GM12878 (cell line): ENCODE results near the gene TEX12. TPM values are rescaled to one million over a fixed set of nuclear protein-coding genes. Genes with fewer than 3 reads are reported as not detected.

Experiments
- ATAC-seq: fragments of 200-7000 bp; cut with Tn5 transposase; 3 replicates; pipeline ENCODE4 v1.9.1; 2020; ENCODE audit warnings: mild to moderate bottlenecking, moderate library complexity
- BruUV-seq: library from RNA; stranded (reverse); fragments of 400-500 nt; replicated peaks from 2 replicates; lab custom pipeline; 2021; lab: Mats Ljungman, UMichigan
- CTCF ChIA-PET: fragments of 300-600 bp; sonication (Branson Sonifier 250); formaldehyde crosslinking; extraction: SDS; loops from one replicate; lab custom pipeline; 2021; ENCODE audit warnings: inconsistent platforms; lab: Yijun Ruan, JAX
- POLR2A ChIA-PET: fragments of 350-600 bp; formaldehyde crosslinking; extraction: SDS; loops from one replicate; lab custom pipeline; 2021; ENCODE audit warnings: inconsistent platforms; lab: Charles Lee
- RAD21 ChIA-PET: fragments of 300-600 bp; sonication (Branson Sonifier 250); formaldehyde crosslinking; loops from one replicate; lab custom pipeline; 2023; ENCODE audit warnings: antibody characterized with exemption; ENCODE audit not compliant: unreplicated experiment; lab: Charles Lee
- SMC1A ChIA-PET: fragments of 300-600 bp; sonication (Branson Sonifier 250); formaldehyde crosslinking; loops from one replicate; lab custom pipeline; 2023; ENCODE audit not compliant: unreplicated experiment, uncharacterized antibody; lab: Charles Lee
- DNase-seq: peaks from one replicate; pipeline ENCODE4 v3.0.0-alpha.2; 2011; ENCODE audit warnings: low read depth, low spot score
- FAIRE-seq: peaks from 3 replicates; lab custom pipeline; 2011; peaks lifted over from hg19 to GRCh38; lab: Jason Lieb, UNC
- H2AFZ ChIP-seq: 2 replicates; pipeline ENCODE4 v1.6.0; 2011; ENCODE audit warnings: low read depth, low read length, control low read depth; ENCODE audit not compliant: control insufficient read depth
- H3K27ac ChIP-seq: 2 replicates; pipeline ENCODE4 v1.5.1; 2011; ENCODE audit warnings: control low read depth; ENCODE audit not compliant: control insufficient read depth, insufficient read depth
- H3K27me3 ChIP-seq, 2 experiments: replicated peaks in 1 of 2; 2 replicates each; pipeline versions ENCODE4 v1.6.0 to v1.6.1; 2011; ENCODE audit warnings: low read length in 1 of 2; ENCODE audit not compliant: control insufficient read depth in 2 of 2, insufficient read depth in 2 of 2
- H3K36me3 ChIP-seq, 2 experiments: 2 replicates each; pipeline ENCODE4 v1.5.1; 2011; ENCODE audit warnings: low read length in 1 of 2; ENCODE audit not compliant: control insufficient read depth in 2 of 2, insufficient read depth in 2 of 2
- H3K4me1 ChIP-seq: 2 replicates; pipeline ENCODE4 v1.6.1; 2011; ENCODE audit warnings: mild to moderate bottlenecking, low read length, moderate library complexity, mixed read lengths; ENCODE audit not compliant: control insufficient read depth, insufficient read depth
- H3K4me2 ChIP-seq: 2 replicates; pipeline ENCODE4 v1.6.0; 2011; ENCODE audit warnings: control low read depth; ENCODE audit not compliant: control insufficient read depth, insufficient read depth
- H3K4me3 ChIP-seq: fragments of 200-600 bp; sonication (generic); 2 replicates; pipeline ENCODE4 v1.5.1; 2016
- H3K79me2 ChIP-seq: 2 replicates; pipeline ENCODE4 v1.6.0; 2011; ENCODE audit warnings: low read length; ENCODE audit not compliant: control insufficient read depth, insufficient read depth
- H3K9ac ChIP-seq: 2 replicates; pipeline ENCODE4 v1.8.0; 2011; ENCODE audit warnings: low read length, control low read depth, mixed read lengths; ENCODE audit not compliant: control insufficient read depth, insufficient read depth
- H3K9me3 ChIP-seq: replicated peaks from 3 replicates; pipeline ENCODE4 v1.5.1; 2011; ENCODE audit warnings: mild to moderate bottlenecking, low read length; ENCODE audit not compliant: control insufficient read depth, insufficient read depth
- H4K20me1 ChIP-seq: 2 replicates; pipeline ENCODE4 v1.6.0; 2011; ENCODE audit not compliant: control insufficient read depth, insufficient read depth
- ASH2L ChIP-seq: fragments of 300-600, 200-600 bp; sonication (generic); IDR thresholded peaks from 2 replicates; pipeline ENCODE4 v1.6.1; 2017; ENCODE audit warnings: low read depth, mild to moderate bottlenecking, borderline replicate concordance
- BHLHE40 ChIP-seq, 2 experiments: fragments of 450-650 bp in 1 of 2; IDR thresholded peaks; 2 replicates each; pipeline ENCODE4 v1.6.1; 2011 to 2017; ENCODE audit warnings: low read depth in 2 of 2, borderline replicate concordance in 1 of 2, improper control_type of control experiment in 1 of 2, low read length in 1 of 2, mild to moderate bottlenecking in 1 of 2
- E4F1 ChIP-seq: fragments of 450-650 bp; IDR thresholded peaks from 2 replicates; pipeline ENCODE4 v1.6.1; 2018; ENCODE audit warnings: borderline replicate concordance, mild to moderate bottlenecking; ENCODE audit not compliant: partially characterized antibody
- FOS ChIP-seq: IDR thresholded peaks from 3 replicates; pipeline ENCODE4 v1.6.1; 2011; ENCODE audit warnings: borderline replicate concordance; ENCODE audit not compliant: insufficient read length; ENCODE audit errors: extremely low read depth
- FOXK2 ChIP-seq: fragments of 450-650 bp; IDR thresholded peaks from 2 replicates; pipeline ENCODE4 v1.6.1; 2017; ENCODE audit warnings: mild to moderate bottlenecking, moderate library complexity
- IKZF2 ChIP-seq, 2 experiments: fragments of 450-650 bp; IDR thresholded peaks; 2 replicates each; pipeline ENCODE4 v1.6.1; 2017; ENCODE audit warnings: mild to moderate bottlenecking in 2 of 2, moderate library complexity in 2 of 2
- NR2C2 ChIP-seq: IDR thresholded peaks from 2 replicates; pipeline ENCODE4 v1.6.1; 2011; ENCODE audit warnings: borderline replicate concordance, low read depth; ENCODE audit not compliant: control insufficient read depth, insufficient read length
- NR2F1 ChIP-seq: fragments of 450-650 bp; conservative IDR thresholded peaks from 2 replicates; pipeline ENCODE4 v1.6.1; 2017; ENCODE audit warnings: mild to moderate bottlenecking
- SIX5 ChIP-seq: IDR thresholded peaks from 2 replicates; pipeline ENCODE4 v1.6.1; 2011; ENCODE audit warnings: mild to moderate bottlenecking, low read depth, low read length, moderate library complexity; ENCODE audit not compliant: severe bottlenecking
- TCF7 ChIP-seq: IDR thresholded peaks from 2 replicates; pipeline ENCODE4 v1.6.1; 2014; ENCODE audit warnings: antibody characterized with exemption, borderline replicate concordance
- WRNIP1 ChIP-seq: IDR thresholded peaks from 2 replicates; pipeline ENCODE4 v1.6.1; 2011; ENCODE audit warnings: low read depth, low read length, improper control_type of control experiment, borderline replicate concordance
- ZNF592 ChIP-seq: fragments of 450-650 bp; IDR thresholded peaks from 2 replicates; pipeline ENCODE4 v1.6.1; 2017; ENCODE audit warnings: mild to moderate bottlenecking, moderate library complexity
- WGBS: methylation state at CpG from one replicate; pipeline ENCODE4 v1.1.6; 2016; ENCODE audit warnings: low lambda C conversion rate; ENCODE audit not compliant: insufficient replicate concordance, insufficient coverage; ENCODE audit errors: missing lambda C conversion rate; 5-methylcytosine and 5-hydroxymethylcytosine counted together
- in situ Hi-C: fragments of 300-500 bp; cut with MboI; formaldehyde crosslinking; loops from 9 replicates; pipeline ENCODE4 v1.14.3; 2018; ENCODE audit warnings: mixed read lengths
- intact Hi-C: fragments of 100-400 bp; cut with micrococcal nuclease; formaldehyde crosslinking; loops from one replicate; pipeline ENCODE4 v1.14.2; 2022; ENCODE audit not compliant: unreplicated experiment
- polyA plus RNA-seq, 11 experiments: library from polyadenylated mRNA; depleted of rRNA in 4 of 11; unstranded in 6 of 11; stranded (reverse) in 5 of 11; fragments of >200 nt; fragmentation: Nextera tagmentation in 4 of 11; fragmentation: Illumina TruSeq in 1 of 11; extraction: Ambion mirVana in 4 of 11; extraction: Trizol in 1 of 11; gene quantifications; 1 replicate in 1 of 11; 2 replicates in 10 of 11; pipeline versions ENCODE4 v1.2.1 to v1.2.3, GENCODE V29; 2011 to 2016; ENCODE audit warnings: inconsistent platforms in 2 of 11, missing spikeins in 2 of 11, low read depth in 1 of 11
- total RNA-seq, 4 experiments: library from RNA; depleted of rRNA in 3 of 4; stranded (reverse); fragments of >200 nt in 3 of 4; fragmentation: Illumina TruSeq in 1 of 4; extraction: Trizol in 1 of 4; gene quantifications; 2 replicates each; pipeline versions ENCODE4 v1.2.1 to v1.2.3, GENCODE V29; 2013 to 2021

Gene TEX12
- total and polyA plus RNA-seq, 10 of the 15 experiments (the other 5 are each of a cell fraction or from before 2014, with no cell fraction given), result 0.11 to 1.3 (median 0.40) TPM; not detected in 2

GRCh38 chr11:112177589-112177988 lies 10.4 kb downstream of the TEX12 start:
- Histone ChIP-seq H3K27me3 (no peaks in the 10 kb centered on the region), H3K27ac (no peak overlapping the region), H3K79me2 (no peaks in the 10 kb centered on the region), H3K9ac (no peak overlapping the region), H4K20me1 (no peaks in the 10 kb centered on the region), H2AFZ (no peak overlapping the region), H3K9me3 (no peaks in the 10 kb centered on the region), H3K4me1 (peaks cover 8% of the 10 kb centered on the region), H3K4me3 (no peak overlapping the region), H3K36me3 (no peaks in the 10 kb centered on the region), H3K4me2 (no peak overlapping the region)
- no peak for DNase-seq
- ChIA-PET RAD21 (no interaction called here), CTCF (interaction anchor here (0.6 to 3.2 kb wide), 6 partner anchors 17 to 922 kb away, joined by 3 to 24 read pairs (median 3); no protein-coding TSS in a partner anchor), POLR2A (no interaction called here), SMC1A (interaction anchor here (1.3 to 1.5 kb wide), 2 partner anchors 57 to 246 kb away, joined by 3 read pairs; no protein-coding TSS in a partner anchor)
- FAIRE-seq, result no peak
- 0 out of 3 replicates have a peak, but pooled peaks have one; percentile 18 for ATAC-seq
- in situ Hi-C loops, result no loop called here
- BruUV-seq, result no TSS peak
- intact Hi-C loops, result loop anchor here (5.0 to 10.0 kb wide), 3 partner anchors 65 to 243 kb away; partner anchors contain the start of gene DIXDC1
- TF ChIP-seq NR2F1 (no peak), ASH2L (no peak), ZNF592 (no peak), E4F1 (no peak), SIX5 (no peak), FOS (no peak), NR2C2 (no peak), TCF7 (no peak), IKZF2 (IDR thresholded peaks at IDR 0.05) (no peak), BHLHE40 (IDR thresholded peaks at IDR 0.05; ENCODE audit: borderline replicate concordance in 1 of 2, low read depth in 2 of 2, low read length in 1 of 2) (no peak), FOXK2 (no peak), WRNIP1 (no peak)
- no CpG with 5 or more reads among the region's 4 CpGs for WGBS
